Measurements from ENCODE around the gene WIZ.

WIZ gene

DNA sequence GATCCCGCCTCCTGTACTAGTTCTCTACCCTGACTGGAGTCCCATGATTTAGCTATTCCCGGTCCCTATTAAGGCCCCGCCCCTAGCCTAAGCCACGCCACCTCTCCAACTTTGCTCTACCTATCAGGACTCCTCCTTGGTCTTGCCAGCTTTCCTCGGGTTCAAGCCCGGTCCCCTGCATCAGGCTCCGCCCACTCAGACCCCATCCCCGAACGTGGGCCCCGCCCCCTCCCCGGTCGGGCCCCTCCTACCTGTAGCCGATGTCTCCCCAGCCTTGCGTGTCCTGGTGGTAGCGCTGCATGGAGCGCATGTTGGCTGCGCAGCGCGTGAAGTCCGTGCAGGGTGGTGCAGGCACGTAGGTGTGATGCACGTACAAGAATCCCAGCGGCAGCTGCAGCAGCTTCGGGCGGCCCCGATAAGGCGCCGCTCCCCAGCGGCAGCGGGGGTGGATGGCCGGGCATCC, 21.9 kb upstream of the WIZ start:
- TF ChIP-seq CTCF (conservative IDR thresholded peaks at IDR 0.05; ENCODE audit: low read depth): no peak
- CTCF ChIA-PET: no interaction called here
- no peak for DNase-seq (ENCODE audit: low spot score)
- no peak overlapping the region for H3K27ac ChIP-seq
- POLR2A ChIA-PET (ENCODE audit: low non-redundant PET): no interaction called here

DNA sequence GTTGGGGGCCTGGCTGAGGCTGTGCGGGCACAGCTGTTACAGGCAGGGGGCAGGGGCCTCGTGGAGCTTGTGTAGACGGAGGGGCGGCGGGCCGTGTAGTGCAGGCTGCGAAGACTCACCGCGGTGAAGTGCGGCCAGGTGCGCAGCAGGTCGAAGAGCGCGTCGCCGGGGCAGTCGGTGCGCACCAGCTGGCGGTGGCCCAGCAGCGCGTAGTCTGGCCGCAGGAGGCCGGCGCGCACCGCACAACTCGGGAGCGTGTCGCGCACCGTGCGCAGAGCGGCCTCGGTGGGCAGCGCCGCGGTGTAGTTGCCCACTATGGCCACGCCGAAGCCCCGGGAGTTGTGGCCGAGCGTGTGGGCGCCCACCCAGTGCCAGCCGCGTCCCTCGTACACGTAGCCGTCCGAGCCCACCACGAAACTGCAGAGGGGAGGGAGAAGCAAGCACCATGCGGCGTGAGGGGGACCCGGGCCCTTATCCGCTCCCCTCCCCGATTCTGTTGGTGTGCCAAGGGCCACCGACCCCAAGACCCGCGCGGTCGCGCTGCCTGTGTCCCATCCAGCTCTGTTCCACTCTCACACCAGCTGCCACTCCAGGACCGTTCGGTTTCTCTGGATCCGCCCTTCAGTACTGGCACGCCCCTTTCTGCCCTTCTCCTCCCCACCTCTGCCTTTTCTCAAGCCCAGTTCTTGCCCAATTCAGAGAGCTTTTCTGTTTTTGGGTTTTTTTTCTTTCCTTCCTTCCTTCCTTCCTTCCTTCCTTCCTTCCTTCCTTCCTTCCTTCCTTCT, 19.9 kb upstream of the WIZ start:
- no peak for DNase-seq (ENCODE audit: low spot score)
- H3K27ac ChIP-seq: no peak overlapping the region
- CTCF ChIA-PET: interaction anchor here (0.8 kb wide), 1 partner anchor 33 kb away, joined by 3 read pairs; no protein-coding TSS in a partner anchor
- POLR2A ChIA-PET (ENCODE audit: low non-redundant PET): interaction anchor here (0.5 kb wide), 1 partner anchor 779 kb away, joined by 3 read pairs; no protein-coding TSS in a partner anchor
- no peak for TF ChIP-seq CTCF (conservative IDR thresholded peaks at IDR 0.05; ENCODE audit: low read depth)

- TF ChIP-seq CTCF (conservative IDR thresholded peaks at IDR 0.05; ENCODE audit: low read depth): no peak
- POLR2A ChIA-PET (ENCODE audit: low non-redundant PET): interaction anchor here (0.5 kb wide), 1 partner anchor 779 kb away, joined by 3 read pairs; no protein-coding TSS in a partner anchor
- no peak for DNase-seq (ENCODE audit: low spot score)
- CTCF ChIA-PET: interaction anchor here (0.8 kb wide), 1 partner anchor 32 kb away, joined by 3 read pairs; no protein-coding TSS in a partner anchor
- H3K27ac ChIP-seq: no peak overlapping the region
Measured at GRCh38 chr19:15468675-15469512, 19.1 kb upstream of the WIZ start.

- ChIA-PET CTCF (interaction anchor here (0.6 kb wide), 1 partner anchor 921 kb away, joined by 4 read pairs; no protein-coding TSS in a partner anchor), POLR2A (ENCODE audit: low non-redundant PET) (no interaction called here)
- DNase-seq (ENCODE audit: low spot score): no peak
- no peak overlapping the region for H3K27ac ChIP-seq
- no peak for TF ChIP-seq CTCF (conservative IDR thresholded peaks at IDR 0.05; ENCODE audit: low read depth)
Measured at GRCh38 chr19:15467734-15468214, 18.0 kb upstream of the WIZ start.

- CTCF ChIA-PET: interaction anchor here (0.7 kb wide), 1 partner anchor 14 kb away, joined by 3 read pairs; no protein-coding TSS in a partner anchor
- POLR2A ChIA-PET (ENCODE audit: low non-redundant PET): no interaction called here
- TF ChIP-seq CTCF (conservative IDR thresholded peaks at IDR 0.05; ENCODE audit: low read depth): no peak
- no peak overlapping the region for H3K27ac ChIP-seq
- no peak for DNase-seq (ENCODE audit: low spot score)
Measured at GRCh38 chr19:15466851-15467733, 17.3 kb upstream of the WIZ start.
